CD4-positive, alpha-beta T cell (primary cell): ENCODE data around the gene CCDC137. TPM values are rescaled to one million over a fixed set of nuclear protein-coding genes. Genes with fewer than 3 reads are reported as not detected.

Experiments used
- ATAC-seq: fragments of 200-7000 bp; cut with Tn5 transposase; one replicate; pipeline ENCODE4 v1.10.0; 2022; ENCODE audit warnings: mild to moderate bottlenecking; ENCODE audit not compliant: poor library complexity
- CTCF ChIA-PET: fragments of 350-600 bp; sonication (Branson Sonifier 250); formaldehyde crosslinking; loops from one replicate; lab custom pipeline; 2021; ENCODE audit warnings: antibody characterized with exemption, inconsistent platforms; lab: Charles Lee
- POLR2A ChIA-PET: fragments of 350-600 bp; sonication (Branson Sonifier 250); formaldehyde crosslinking; loops from one replicate; lab custom pipeline; 2021; ENCODE audit warnings: antibody characterized with exemption, inconsistent platforms; lab: Charles Lee
- DNase-seq, 14 experiments: peaks; one replicate each; pipeline ENCODE4 v3.0.0-alpha.2; 2013 to 2020; ENCODE audit warnings: mixed read lengths in 2 of 14
- H3K27ac ChIP-seq, 2 donors: one replicate each; pipeline versions ENCODE4 v1.5.1 to v1.7.0; 2013; ENCODE audit warnings: low read length in 2 of 2, low read depth in 1 of 2, mild to moderate bottlenecking in 1 of 2
- H3K27me3 ChIP-seq, 2 experiments: 1 replicate in 1 of 2; 2 replicates in 1 of 2; pipeline versions ENCODE4 v1.6.1 to v1.7.0; 2013; ENCODE audit warnings: low read length in 2 of 2, control low read depth in 1 of 2, mild to moderate bottlenecking in 1 of 2, moderate library complexity in 1 of 2; ENCODE audit not compliant: insufficient read depth in 2 of 2, control insufficient read depth in 1 of 2
- H3K36me3 ChIP-seq: one replicate; pipeline ENCODE4 v1.6.1; 2013; ENCODE audit warnings: low read length, control low read depth; ENCODE audit not compliant: insufficient read depth
- H3K4me1 ChIP-seq: one replicate; pipeline ENCODE4 v1.6.1; 2013; ENCODE audit warnings: low read length, control low read depth; ENCODE audit not compliant: insufficient read depth
- H3K4me3 ChIP-seq: one replicate; pipeline ENCODE4 v1.5.1; 2013; ENCODE audit warnings: mild to moderate bottlenecking, low read length, moderate library complexity
- H3K9me3 ChIP-seq, 2 experiments: 1 replicate in 1 of 2; 2 replicates in 1 of 2; pipeline versions ENCODE4 v1.6.1 to v1.7.0; 2013; ENCODE audit warnings: low read length in 2 of 2, mild to moderate bottlenecking in 2 of 2, control low read depth in 1 of 2, moderate library complexity in 1 of 2; ENCODE audit not compliant: control insufficient read depth in 1 of 2, insufficient read depth in 1 of 2
- H3K27ac Mint-ChIP-seq: one replicate; pipeline ENCODE4 v1.8.0; 2020; ENCODE audit warnings: mixed read lengths
- H3K27me3 Mint-ChIP-seq: one replicate; pipeline ENCODE4 v1.8.0; 2021; ENCODE audit warnings: mixed read lengths
- H3K36me3 Mint-ChIP-seq: one replicate; pipeline ENCODE4 v1.8.0; 2021; ENCODE audit warnings: low read depth, mixed read lengths
- H3K4me1 Mint-ChIP-seq: one replicate; pipeline ENCODE4 v1.8.0; 2021; ENCODE audit warnings: low read depth, mixed read lengths
- H3K4me3 Mint-ChIP-seq: one replicate; pipeline ENCODE4 v1.8.0; 2020; ENCODE audit warnings: mild to moderate bottlenecking, mixed read lengths
- H3K9me3 Mint-ChIP-seq: one replicate; pipeline ENCODE4 v1.8.0; 2020; ENCODE audit warnings: mixed read lengths
- CTCF ChIP-seq: fragments of 200-600 bp; IDR thresholded peaks from one replicate; pipeline ENCODE4 v1.8.0; 2022; ENCODE audit warnings: antibody characterized with exemption, mild to moderate bottlenecking
- intact Hi-C, 2 experiments: fragments of 100-400 bp; cut with DNase I in 1 of 2; cut with micrococcal nuclease in 1 of 2; formaldehyde crosslinking; loops; one replicate each; pipeline versions ENCODE4 v1.15.1 to v1.9.0; 2023 to 2025; cut with DNase I, micrococcal nuclease
- total RNA-seq, 174 experiments: library from RNA in 2 of 174; stranded (reverse) in 2 of 174; gene quantifications; one replicate each; pipeline ENCODE4 v1.2.3 and lab custom pipeline; 2021 to 2026

Gene CCDC137
- total RNA-seq, 2 experiments from 2014 or later, result 20.8 to 21.7 TPM

DNA sequence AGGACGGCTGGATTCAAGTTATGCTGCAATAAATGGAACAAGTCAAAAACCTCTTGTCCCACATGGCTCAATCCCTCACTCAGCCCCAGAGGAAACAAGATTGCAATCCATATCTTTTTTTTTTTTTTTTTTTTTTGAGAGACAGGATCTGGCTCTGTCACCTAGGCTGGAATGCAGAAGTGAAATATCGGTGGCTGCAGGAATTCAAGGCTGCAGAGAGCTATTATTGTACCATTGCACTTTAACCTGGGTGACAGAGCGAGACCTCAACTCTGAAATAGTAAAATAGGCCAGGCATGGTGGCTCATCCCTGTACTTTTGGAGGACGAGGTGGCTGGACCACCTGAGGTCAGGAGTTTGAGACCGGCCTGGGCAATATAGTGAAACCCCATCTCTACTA is 7.5 kb upstream of the CCDC137 start:
- no peak overlapping the region for H3K4me3 ChIP-seq
- no peak for ATAC-seq
- H3K9me3 ChIP-seq, result no peaks in the 10 kb centered on the region
- peaks cover under 1% of the 10 kb centered on the region for H3K36me3 ChIP-seq
- no peak overlapping the region for H3K27ac ChIP-seq
- Mint-ChIP-seq H3K4me1 (peaks cover 22% of the 10 kb centered on the region), H3K4me3 (no peak overlapping the region), H3K27ac (no peak overlapping the region), H3K9me3 (no peaks in the 10 kb centered on the region), H3K27me3 (no peaks in the 10 kb centered on the region), H3K36me3 (no peaks in the 10 kb centered on the region)
- POLR2A ChIA-PET, result interaction anchor here (0.7 kb wide), 1 partner anchor 159 kb away, joined by 4 read pairs; no protein-coding TSS in a partner anchor
- CTCF ChIA-PET, result interaction anchor here (0.7 kb wide), 1 partner anchor 45 kb away, joined by 4 read pairs; no protein-coding TSS in a partner anchor
- H3K4me1 ChIP-seq, result peaks cover 39% of the 10 kb centered on the region
- no peak for DNase-seq
- TF ChIP-seq CTCF, result no peak
- no peaks in the 10 kb centered on the region for H3K27me3 ChIP-seq
- intact Hi-C loops, result no loop called here

- H3K27ac ChIP-seq, result no peak overlapping the region
- ChIA-PET CTCF (no interaction called here), POLR2A (no interaction called here)
- Mint-ChIP-seq H3K4me1 (peaks cover 30% of the 10 kb centered on the region), H3K4me3 (no peak overlapping the region), H3K27ac (peak overlapping the region; percentile 20), H3K36me3 (peaks cover 5% of the 10 kb centered on the region), H3K27me3 (no peaks in the 10 kb centered on the region), H3K9me3 (no peaks in the 10 kb centered on the region)
- no peaks in the 10 kb centered on the region for H3K27me3 ChIP-seq
- no peaks in the 10 kb centered on the region for H3K9me3 ChIP-seq
- intact Hi-C loops, result no loop called here
- TF ChIP-seq CTCF, result no peak
- no peak for DNase-seq
- no peak for ATAC-seq
- H3K4me1 ChIP-seq, result peaks cover 51% of the 10 kb centered on the region
- H3K4me3 ChIP-seq, result no peak overlapping the region
- H3K36me3 ChIP-seq, result peaks cover 12% of the 10 kb centered on the region
Measured at GRCh38 chr17:81660441-81660840, 6.1 kb upstream of the CCDC137 start.

DNA sequence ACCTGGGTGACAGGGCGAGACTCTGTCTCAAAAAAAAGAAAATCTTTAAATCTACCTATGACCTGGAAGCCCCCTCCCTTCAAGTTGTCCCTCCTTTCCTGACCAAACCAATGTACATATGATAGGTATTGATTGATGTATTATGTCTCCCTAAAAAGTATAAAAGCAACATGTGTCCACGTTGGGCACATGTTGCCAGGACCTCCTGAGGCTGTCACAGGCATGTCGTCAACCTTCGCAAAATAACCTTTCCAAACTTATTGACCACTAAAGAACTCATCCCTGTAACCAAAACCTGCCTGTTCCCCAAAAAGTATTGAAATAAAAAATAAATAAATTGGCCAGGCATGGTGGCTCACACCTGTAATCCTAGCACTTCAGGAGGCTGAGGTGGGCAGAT is 4.5 kb upstream of the CCDC137 start:
- H3K27me3 ChIP-seq, result no peaks in the 10 kb centered on the region
- ChIA-PET POLR2A (interaction anchor here (1.0 to 2.6 kb wide), 3 partner anchors 21 to 149 kb away, joined by 3 to 22 read pairs (median 3); partner anchors contain the start of genes ACTG1, ARL16 and HGS), CTCF (no interaction called here)
- DNase-seq (no peak), ATAC-seq (no peak)
- Mint-ChIP-seq H3K27me3 (no peaks in the 10 kb centered on the region), H3K27ac (peak overlapping the region; percentile 90), H3K9me3 (no peaks in the 10 kb centered on the region), H3K4me1 (peaks cover 42% of the 10 kb centered on the region), H3K4me3 (no peak overlapping the region), H3K36me3 (peaks cover 17% of the 10 kb centered on the region)
- H3K36me3 ChIP-seq, result peaks cover 12% of the 10 kb centered on the region
- TF ChIP-seq CTCF, result no peak
- peaks cover 51% of the 10 kb centered on the region for H3K4me1 ChIP-seq
- intact Hi-C loops, result no loop called here
- no peaks in the 10 kb centered on the region for H3K9me3 ChIP-seq
- peak overlapping the region in 1 of 2 donors; percentile 23 for H3K27ac ChIP-seq
- no peak overlapping the region for H3K4me3 ChIP-seq
